Mucosa of descending colon (tissue), 3 donors: Measurements from ENCODE around the gene MRPL37. TPM values are rescaled to one million over a fixed set of nuclear protein-coding genes. Genes with fewer than 3 reads are reported as not detected.

Experiments
- ATAC-seq: fragments of 200-7000 bp; cut with Tn5 transposase; one replicate; pipeline ENCODE4 v1.9.1; 2020; ENCODE audit warnings: mild to moderate bottlenecking, moderate library complexity
- DNase-seq, 3 donors: peaks; one replicate each; pipeline ENCODE4 v3.0.0-alpha.2; 2020
- H3K36me3 ChIP-seq: fragments of 200-600 bp; one replicate; pipeline ENCODE4 v1.8.0; 2021; ENCODE audit warnings: low read depth, mild to moderate bottlenecking
- H3K4me1 ChIP-seq: fragments of 200-600 bp; one replicate; pipeline ENCODE4 v1.8.0; 2021; ENCODE audit warnings: low read depth, mild to moderate bottlenecking
- H3K4me3 ChIP-seq: fragments of 200-600 bp; one replicate; pipeline ENCODE4 v1.8.0; 2021; ENCODE audit warnings: mild to moderate bottlenecking
- H3K9me3 ChIP-seq: fragments of 200-600 bp; one replicate; pipeline ENCODE4 v1.8.0; 2021; ENCODE audit warnings: mild to moderate bottlenecking
- CTCF ChIP-seq: fragments of 200-600 bp; IDR thresholded peaks from one replicate; pipeline ENCODE4 v1.8.0; 2022; ENCODE audit warnings: antibody characterized with exemption, mild to moderate bottlenecking
- intact Hi-C, 2 donors: fragments of 100-400 bp; cut with DNase I in 1 of 2; cut with micrococcal nuclease in 1 of 2; formaldehyde crosslinking; loops; one replicate each; pipeline versions ENCODE4 v1.11.0 to v1.11.1; 2022; cut with DNase I, micrococcal nuclease
- total RNA-seq, 3 donors: library from RNA; stranded (reverse); fragmentation: NEBNext Ultra II Directional in 2 of 3; extraction: Animal tissue kit (Norgen Biotek cat#: 25700) in 2 of 3; gene quantifications; one replicate each; pipeline versions ENCODE4 v1.2.1 to v1.2.4, GENCODE V29; 2021 to 2023
- donor health status: DM: no; HTN: no; CAD: no; lungs with moderate emphysema.
- donor health status: DM: no; HTN: no; CAD: no.
- donor health status: DM: no; HTN: yes; CAD: no.

Gene MRPL37
- total RNA-seq, 3 donors from 2014 or later, result 46.5 to 84.7 (median 58.8) TPM

GRCh38 chr1:54265126-54265525 is 65.2 kb downstream of the MRPL37 start:
- H3K9me3 ChIP-seq, result no peaks in the 10 kb centered on the region
- no peak overlapping the region for H3K4me3 ChIP-seq
- TF ChIP-seq CTCF, result no peak
- H3K4me1 ChIP-seq, result peaks cover 7% of the 10 kb centered on the region
- ATAC-seq (peak; percentile 36), DNase-seq (no peak)
- intact Hi-C loops, result no loop called here
- H3K36me3 ChIP-seq, result no peaks in the 10 kb centered on the region

GRCh38 chr1:54265659-54266058 is 65.7 kb downstream of the MRPL37 start:
- intact Hi-C loops, result no loop called here
- no peak for TF ChIP-seq CTCF
- DNase-seq (no peak), ATAC-seq (no peak)
- Histone ChIP-seq H3K4me1 (peaks cover 7% of the 10 kb centered on the region), H3K9me3 (no peaks in the 10 kb centered on the region), H3K36me3 (no peaks in the 10 kb centered on the region), H3K4me3 (no peak overlapping the region)

- ATAC-seq, result peak; percentile 27
- TF ChIP-seq CTCF, result no peak
- DNase-seq, result no peak
- Histone ChIP-seq H3K9me3 (no peaks in the 10 kb centered on the region), H3K4me3 (no peak overlapping the region), H3K36me3 (no peaks in the 10 kb centered on the region), H3K4me1 (peaks cover 7% of the 10 kb centered on the region)
- intact Hi-C loops, result no loop called here
Observed at GRCh38 chr1:54266195-54266594, 66.2 kb downstream of the MRPL37 start.

DNA sequence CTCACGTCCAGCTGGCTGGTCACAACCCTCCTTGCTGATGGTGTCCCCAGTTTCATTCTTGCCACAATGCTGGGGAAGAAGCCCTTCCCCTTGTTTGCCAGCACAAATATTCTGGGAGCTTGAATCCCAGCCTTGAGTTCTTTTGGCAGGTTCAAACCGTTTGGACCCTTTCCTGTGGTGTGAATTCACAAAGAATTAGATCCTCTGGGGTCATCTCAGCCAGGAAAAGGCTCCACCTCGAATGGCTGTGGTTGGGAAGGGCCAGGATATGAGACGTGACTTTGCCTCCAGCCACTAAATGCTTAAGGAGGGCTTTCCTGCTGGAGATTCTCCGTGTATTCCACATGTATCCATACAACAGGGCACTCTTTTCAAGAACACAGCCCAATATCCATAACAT is 66.9 kb downstream of the MRPL37 start:
- Histone ChIP-seq H3K4me1 (peaks cover 7% of the 10 kb centered on the region), H3K36me3 (no peaks in the 10 kb centered on the region), H3K4me3 (no peak overlapping the region), H3K9me3 (no peaks in the 10 kb centered on the region)
- DNase-seq, result no peak
- intact Hi-C loops, result no loop called here
- ATAC-seq, result no peak
- no peak for TF ChIP-seq CTCF

Other genes starting within 250 kb of the MRPL37 start
- under 1 TPM in 1 of 3 donors, not detected in 2; 0.39 TPM for gene LDLRAD1, start 182.0 kb upstream of the MRPL37 start, total RNA-seq
- 1,000 to 10,000 TPM in 1 of 3 donors, 100 to 1,000 TPM in 2; 557 to 1,169 (median 749) TPM for gene TMEM59, start 147.0 kb upstream of the MRPL37 start, total RNA-seq
- 1 to 10 TPM; 4.5 to 8.6 (median 6.0) TPM for gene TCEANC2, start 146.6 kb upstream of the MRPL37 start, total RNA-seq
- under 1 TPM in 2 of 3 donors, not detected in 1; 0.09 to 0.26 TPM for gene CDCP2, start 47.2 kb upstream of the MRPL37 start, total RNA-seq
- 1 to 10 TPM; 6.9 to 9.1 (median 7.7) TPM for gene CYB5RL, start 137 bp upstream of the MRPL37 start, total RNA-seq
- gene SSBP3, start 206.2 kb downstream of the MRPL37 start, total RNA-seq, result 10 to 100 TPM; 77.8 to 85.1 (median 82.0) TPM